HL-60 (cell line): ENCODE data around the gene BTG3.

Experiments
- DNase-seq, 2 experiments: peaks; one replicate each; pipeline ENCODE4 v3.0.0-alpha.2; 2010 to 2020; ENCODE audit warnings: low read depth in 1 of 2, low spot score in 1 of 2
- H3K27ac ChIP-seq: fragments of 250-450 bp; sonication (Bioruptor Pico); replicated peaks from 2 replicates; pipeline ENCODE4 v1.5.1; 2020; ENCODE audit warnings: mild to moderate bottlenecking, moderate library complexity
- H3K27me3 ChIP-seq: fragments of 250-450 bp; sonication (Bioruptor Pico); 2 replicates; pipeline ENCODE4 v1.5.1; 2021; ENCODE audit warnings: mild to moderate bottlenecking, moderate library complexity; ENCODE audit not compliant: insufficient read depth, poor library complexity, severe bottlenecking
- H3K4me3 ChIP-seq: replicated peaks from 2 replicates; pipeline ENCODE4 v1.5.1; 2011; ENCODE audit warnings: mild to moderate bottlenecking, control low read depth, low read length; ENCODE audit not compliant: insufficient read depth
- GABPA ChIP-seq: IDR thresholded peaks from 2 replicates; pipeline ENCODE4 v1.6.1; 2012; ENCODE audit warnings: low read depth
- POLR2AphosphoS5 ChIP-seq: IDR thresholded peaks from 2 replicates; pipeline ENCODE4 v1.6.1; 2012; ENCODE audit warnings: low read depth
- SPI1 ChIP-seq: IDR thresholded peaks from 2 replicates; pipeline ENCODE4 v1.6.1; 2012; ENCODE audit warnings: low read depth, mild to moderate bottlenecking, borderline replicate concordance
- TF ChIP-seq, protein P1 (sequence below): IDR thresholded peaks from 2 replicates; pipeline ENCODE4 v1.6.1; 2012; ENCODE audit warnings: low read depth; ENCODE audit not compliant: insufficient replicate concordance
- TF ChIP-seq, protein P2 (sequence below): IDR thresholded peaks from one replicate; pipeline ENCODE4 v1.5.1; 2011; ENCODE audit warnings: low read length, control low read depth, inconsistent platforms; ENCODE audit not compliant: insufficient read depth

BTG3 gene

DNA sequence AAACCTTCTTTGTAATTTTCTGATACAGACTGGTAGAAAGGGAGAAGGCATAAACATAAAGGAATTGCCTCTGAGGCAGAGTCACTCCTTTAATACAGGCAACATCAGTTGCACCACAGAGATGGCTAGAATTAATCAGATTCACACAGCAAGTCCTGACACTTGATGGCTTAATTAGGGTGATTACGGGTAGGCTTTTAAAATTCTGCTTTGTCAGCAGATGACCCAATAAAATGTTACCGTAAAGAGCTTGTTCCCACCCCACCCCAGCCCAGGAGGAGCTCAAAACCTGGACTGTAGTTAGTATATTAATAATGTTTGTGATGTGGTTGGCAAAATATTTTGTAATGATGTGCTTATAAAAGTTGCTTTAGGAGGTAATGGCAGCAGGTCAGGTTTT, 9.3 kb upstream of the BTG3 start:
- no peak for DNase-seq
- peaks cover 3% of the 10 kb centered on the region for H3K27me3 ChIP-seq
- TF ChIP-seq SPI1 (no peak), GABPA (no peak), POLR2AphosphoS5 (no peak)
- TF ChIP-seq, protein P1, sequence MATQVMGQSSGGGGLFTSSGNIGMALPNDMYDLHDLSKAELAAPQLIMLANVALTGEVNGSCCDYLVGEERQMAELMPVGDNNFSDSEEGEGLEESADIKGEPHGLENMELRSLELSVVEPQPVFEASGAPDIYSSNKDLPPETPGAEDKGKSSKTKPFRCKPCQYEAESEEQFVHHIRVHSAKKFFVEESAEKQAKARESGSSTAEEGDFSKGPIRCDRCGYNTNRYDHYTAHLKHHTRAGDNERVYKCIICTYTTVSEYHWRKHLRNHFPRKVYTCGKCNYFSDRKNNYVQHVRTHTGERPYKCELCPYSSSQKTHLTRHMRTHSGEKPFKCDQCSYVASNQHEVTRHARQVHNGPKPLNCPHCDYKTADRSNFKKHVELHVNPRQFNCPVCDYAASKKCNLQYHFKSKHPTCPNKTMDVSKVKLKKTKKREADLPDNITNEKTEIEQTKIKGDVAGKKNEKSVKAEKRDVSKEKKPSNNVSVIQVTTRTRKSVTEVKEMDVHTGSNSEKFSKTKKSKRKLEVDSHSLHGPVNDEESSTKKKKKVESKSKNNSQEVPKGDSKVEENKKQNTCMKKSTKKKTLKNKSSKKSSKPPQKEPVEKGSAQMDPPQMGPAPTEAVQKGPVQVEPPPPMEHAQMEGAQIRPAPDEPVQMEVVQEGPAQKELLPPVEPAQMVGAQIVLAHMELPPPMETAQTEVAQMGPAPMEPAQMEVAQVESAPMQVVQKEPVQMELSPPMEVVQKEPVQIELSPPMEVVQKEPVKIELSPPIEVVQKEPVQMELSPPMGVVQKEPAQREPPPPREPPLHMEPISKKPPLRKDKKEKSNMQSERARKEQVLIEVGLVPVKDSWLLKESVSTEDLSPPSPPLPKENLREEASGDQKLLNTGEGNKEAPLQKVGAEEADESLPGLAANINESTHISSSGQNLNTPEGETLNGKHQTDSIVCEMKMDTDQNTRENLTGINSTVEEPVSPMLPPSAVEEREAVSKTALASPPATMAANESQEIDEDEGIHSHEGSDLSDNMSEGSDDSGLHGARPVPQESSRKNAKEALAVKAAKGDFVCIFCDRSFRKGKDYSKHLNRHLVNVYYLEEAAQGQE = no peak
- TF ChIP-seq, protein P2, sequence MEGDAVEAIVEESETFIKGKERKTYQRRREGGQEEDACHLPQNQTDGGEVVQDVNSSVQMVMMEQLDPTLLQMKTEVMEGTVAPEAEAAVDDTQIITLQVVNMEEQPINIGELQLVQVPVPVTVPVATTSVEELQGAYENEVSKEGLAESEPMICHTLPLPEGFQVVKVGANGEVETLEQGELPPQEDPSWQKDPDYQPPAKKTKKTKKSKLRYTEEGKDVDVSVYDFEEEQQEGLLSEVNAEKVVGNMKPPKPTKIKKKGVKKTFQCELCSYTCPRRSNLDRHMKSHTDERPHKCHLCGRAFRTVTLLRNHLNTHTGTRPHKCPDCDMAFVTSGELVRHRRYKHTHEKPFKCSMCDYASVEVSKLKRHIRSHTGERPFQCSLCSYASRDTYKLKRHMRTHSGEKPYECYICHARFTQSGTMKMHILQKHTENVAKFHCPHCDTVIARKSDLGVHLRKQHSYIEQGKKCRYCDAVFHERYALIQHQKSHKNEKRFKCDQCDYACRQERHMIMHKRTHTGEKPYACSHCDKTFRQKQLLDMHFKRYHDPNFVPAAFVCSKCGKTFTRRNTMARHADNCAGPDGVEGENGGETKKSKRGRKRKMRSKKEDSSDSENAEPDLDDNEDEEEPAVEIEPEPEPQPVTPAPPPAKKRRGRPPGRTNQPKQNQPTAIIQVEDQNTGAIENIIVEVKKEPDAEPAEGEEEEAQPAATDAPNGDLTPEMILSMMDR = no peak

DNA sequence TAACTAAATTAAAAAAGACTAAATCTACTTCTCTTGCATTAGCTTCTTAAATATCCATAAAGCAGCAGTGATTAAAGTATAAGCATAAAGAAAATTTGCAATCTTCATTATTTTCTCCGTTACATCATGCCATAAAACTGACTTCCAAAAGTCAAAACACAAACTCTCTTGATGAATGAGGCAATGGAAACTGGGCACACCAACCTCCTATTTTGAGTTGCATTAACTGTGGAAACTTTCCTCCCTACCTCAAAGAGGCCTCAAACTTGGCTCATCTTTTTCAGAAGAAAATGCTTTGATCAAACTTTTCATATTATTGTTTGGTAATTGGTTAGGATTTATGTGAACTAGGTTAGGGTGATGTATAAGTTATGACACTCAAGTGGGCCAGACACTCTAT, 4.1 kb upstream of the BTG3 start:
- Histone ChIP-seq H3K27me3 (peaks cover 3% of the 10 kb centered on the region), H3K27ac (no peak overlapping the region), H3K4me3 (no peak overlapping the region)
- TF ChIP-seq POLR2AphosphoS5 = no peak
- no peak for TF ChIP-seq SPI1
- TF ChIP-seq GABPA = no peak
- TF ChIP-seq, protein P1 = no peak
- TF ChIP-seq, protein P2 = no peak
- no peak for DNase-seq

More for the DNA sequence above, 9.3 kb upstream of the BTG3 start:
- Histone ChIP-seq H3K4me3 (no peak overlapping the region), H3K27ac (no peak overlapping the region)

DNA sequence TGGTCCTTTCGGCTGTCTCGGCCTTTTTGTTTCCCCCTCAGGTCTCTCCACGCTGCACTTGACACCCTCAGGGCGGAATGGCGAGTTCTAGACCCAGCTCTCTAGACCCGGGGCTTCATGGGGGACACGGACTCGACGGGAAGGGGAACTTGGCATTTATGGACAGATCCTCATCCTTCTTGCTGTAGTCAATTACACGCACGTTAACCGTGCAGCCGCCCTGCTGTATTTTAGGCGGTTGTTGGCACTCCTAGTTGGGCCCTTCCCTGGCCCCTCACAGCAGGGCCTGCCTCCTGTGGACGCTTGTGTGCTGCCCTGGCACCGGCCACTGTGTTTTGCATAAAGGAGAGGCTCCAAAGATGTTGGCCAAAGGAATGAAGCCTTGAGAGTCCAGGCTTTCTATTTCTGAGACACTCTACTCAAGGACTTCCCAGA, 558 bp upstream of the BTG3 start:
- TF ChIP-seq, protein P2 = no peak
- TF ChIP-seq SPI1 (no peak), POLR2AphosphoS5 (no peak), GABPA (no peak)
- TF ChIP-seq, protein P1 = no peak
- Histone ChIP-seq H3K27me3 (no peaks in the 10 kb centered on the region), H3K27ac (no peak overlapping the region), H3K4me3 (peak overlapping the region; percentile 80)
- DNase-seq = no peak
